RWPE2 (cell line): ENCODE measurements around the gene RIC1.
A peak's percentile ranks its signal among the peaks of the same experiment; 100 is the strongest.

ENCODE experiments used
- ATAC-seq: fragments of 200-7000 bp; cut with Tn5 transposase; 3 replicates; pipeline ENCODE4 v1.9.1; 2021; ENCODE audit warnings: low read depth
- DNase-seq: peaks from one replicate; pipeline ENCODE4 v3.0.0-alpha.2; 2020; ENCODE audit warnings: low spot score
- H3K27ac ChIP-seq: fragments of 450-650 bp; 2 replicates; pipeline ENCODE4 v1.5.1; 2017; ENCODE audit warnings: mild to moderate bottlenecking; ENCODE audit not compliant: poor library complexity, severe bottlenecking
- H3K27me3 ChIP-seq: fragments of 250-450 bp; sonication (Bioruptor Pico); 2 replicates; pipeline ENCODE4 v1.5.1; 2021; ENCODE audit warnings: mild to moderate bottlenecking, moderate library complexity; ENCODE audit not compliant: insufficient read depth, poor library complexity, severe bottlenecking
- H3K36me3 ChIP-seq: fragments of 250-450 bp; sonication (Bioruptor Pico); 2 replicates; pipeline ENCODE4 v1.5.1; 2020; ENCODE audit warnings: low read depth, mild to moderate bottlenecking, moderate library complexity
- H3K4me1 ChIP-seq: fragments of 250-450 bp; sonication (Bioruptor Pico); 2 replicates; pipeline ENCODE4 v1.5.1; 2021; ENCODE audit warnings: mild to moderate bottlenecking, moderate library complexity; ENCODE audit not compliant: insufficient read depth, poor library complexity, severe bottlenecking
- H3K4me3 ChIP-seq: fragments of 250-450 bp; sonication (Bioruptor Pico); 2 replicates; pipeline ENCODE4 v1.5.1; 2021; ENCODE audit warnings: mild to moderate bottlenecking, moderate library complexity; ENCODE audit not compliant: severe bottlenecking
- H3K9me3 ChIP-seq: fragments of 250-450 bp; sonication (Bioruptor Pico); 2 replicates; pipeline ENCODE4 v1.5.1; 2021; ENCODE audit warnings: mild to moderate bottlenecking, moderate library complexity; ENCODE audit not compliant: severe bottlenecking
- TF ChIP-seq, protein P1 (sequence below): fragments of 450-650 bp; IDR thresholded peaks from one replicate; pipeline ENCODE4 v1.5.1; 2017; ENCODE audit warnings: mild to moderate bottlenecking, moderate library complexity; ENCODE audit not compliant: poor library complexity, severe bottlenecking

RIC1 gene

DNA sequence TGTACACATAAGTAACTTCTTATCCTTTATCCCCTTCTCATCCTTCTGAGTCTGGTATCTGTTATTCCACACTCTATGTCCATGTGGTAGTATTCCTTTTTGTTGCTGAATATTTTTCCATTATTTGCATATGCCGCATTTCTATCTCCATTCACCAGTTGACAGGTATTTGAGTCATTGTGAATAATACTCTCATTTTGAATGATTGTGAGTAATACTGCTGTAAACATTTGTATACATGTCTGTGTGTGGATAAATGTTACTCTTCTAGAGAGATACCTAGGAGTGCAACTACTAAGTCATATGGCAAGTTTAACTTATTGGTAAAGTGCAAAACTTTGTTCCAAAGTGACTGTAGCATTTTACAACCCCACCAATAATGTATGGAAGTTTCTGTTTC is 15.6 kb downstream of the RIC1 start:
- peak; percentile 92 for ATAC-seq
- TF ChIP-seq, protein P1, sequence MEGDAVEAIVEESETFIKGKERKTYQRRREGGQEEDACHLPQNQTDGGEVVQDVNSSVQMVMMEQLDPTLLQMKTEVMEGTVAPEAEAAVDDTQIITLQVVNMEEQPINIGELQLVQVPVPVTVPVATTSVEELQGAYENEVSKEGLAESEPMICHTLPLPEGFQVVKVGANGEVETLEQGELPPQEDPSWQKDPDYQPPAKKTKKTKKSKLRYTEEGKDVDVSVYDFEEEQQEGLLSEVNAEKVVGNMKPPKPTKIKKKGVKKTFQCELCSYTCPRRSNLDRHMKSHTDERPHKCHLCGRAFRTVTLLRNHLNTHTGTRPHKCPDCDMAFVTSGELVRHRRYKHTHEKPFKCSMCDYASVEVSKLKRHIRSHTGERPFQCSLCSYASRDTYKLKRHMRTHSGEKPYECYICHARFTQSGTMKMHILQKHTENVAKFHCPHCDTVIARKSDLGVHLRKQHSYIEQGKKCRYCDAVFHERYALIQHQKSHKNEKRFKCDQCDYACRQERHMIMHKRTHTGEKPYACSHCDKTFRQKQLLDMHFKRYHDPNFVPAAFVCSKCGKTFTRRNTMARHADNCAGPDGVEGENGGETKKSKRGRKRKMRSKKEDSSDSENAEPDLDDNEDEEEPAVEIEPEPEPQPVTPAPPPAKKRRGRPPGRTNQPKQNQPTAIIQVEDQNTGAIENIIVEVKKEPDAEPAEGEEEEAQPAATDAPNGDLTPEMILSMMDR, result no peak
- H3K4me1 ChIP-seq, result peaks cover 14% of the 10 kb centered on the region
- H3K9me3 ChIP-seq, result peaks cover 8% of the 10 kb centered on the region
- no peak overlapping the region for H3K4me3 ChIP-seq
- no peaks in the 10 kb centered on the region for H3K27me3 ChIP-seq
- H3K27ac ChIP-seq, result no peak overlapping the region
- H3K36me3 ChIP-seq, result peaks cover 6% of the 10 kb centered on the region; the same call in 1 of the 2 replicates
- DNase-seq, result no peak

DNA sequence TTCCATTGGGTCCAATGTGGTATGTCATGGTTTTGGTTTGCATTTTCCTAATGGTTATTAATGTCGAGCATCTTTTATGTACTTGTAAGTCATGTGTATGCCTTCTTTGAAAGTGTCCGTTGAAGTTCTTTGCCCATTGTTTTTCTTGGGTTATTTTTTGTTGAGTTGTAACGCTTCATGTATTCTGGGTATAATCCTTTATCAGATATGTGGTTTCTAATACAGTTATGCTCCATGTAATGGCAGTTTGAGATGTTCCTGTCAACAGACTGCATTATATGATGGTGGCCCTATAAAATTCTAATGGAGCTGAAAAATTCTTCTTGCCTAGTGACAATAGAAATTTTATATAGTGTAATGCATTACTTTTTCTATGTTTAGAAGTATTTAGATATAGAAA is 17.2 kb downstream of the RIC1 start:
- ATAC-seq (no peak), DNase-seq (no peak)
- Histone ChIP-seq H3K27ac (no peak overlapping the region), H3K4me3 (no peak overlapping the region), H3K27me3 (no peaks in the 10 kb centered on the region), H3K9me3 (peaks cover 8% of the 10 kb centered on the region), H3K4me1 (peaks cover 14% of the 10 kb centered on the region), H3K36me3 (peaks cover 3% of the 10 kb centered on the region; the same call in 1 of the 2 replicates)
- TF ChIP-seq, protein P1, result no peak

DNA sequence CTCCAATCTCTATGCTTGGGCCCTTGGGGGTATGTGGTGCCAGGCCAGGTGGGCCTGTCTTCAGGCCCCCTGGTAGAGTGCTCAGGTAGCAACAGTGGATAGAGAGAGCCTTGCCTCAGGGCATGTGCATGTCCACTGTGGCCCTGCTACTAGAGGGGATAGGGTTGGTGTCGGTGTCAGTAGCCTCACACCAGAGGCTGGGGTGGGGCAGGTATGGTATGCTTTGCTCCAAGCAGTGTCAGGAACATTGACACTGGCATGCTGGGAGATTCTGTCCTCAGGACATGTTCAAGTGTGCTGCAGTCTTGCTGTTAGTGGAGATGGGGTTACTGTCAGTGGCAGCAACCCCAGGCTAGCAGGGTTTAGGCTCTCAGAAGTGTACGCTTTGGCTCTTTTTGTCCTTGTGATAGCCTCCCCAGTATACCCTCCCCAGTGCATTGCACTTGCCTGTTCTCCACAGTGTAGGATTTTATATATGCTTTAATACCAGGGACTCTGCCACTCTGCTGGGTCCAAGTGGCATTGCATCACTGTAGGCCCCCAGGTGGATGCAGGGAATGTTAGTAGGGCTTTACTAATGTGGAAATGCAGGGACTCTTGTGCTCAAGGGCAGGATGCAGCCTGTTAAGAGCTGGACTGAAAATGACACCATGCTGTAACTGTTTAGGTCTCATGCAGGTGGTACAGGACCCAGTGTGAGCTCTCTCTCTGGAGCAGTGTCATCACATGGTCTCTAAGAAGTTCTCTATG is 21.6 kb downstream of the RIC1 start:
- DNase-seq (no peak), ATAC-seq (no peak)
- no peaks in the 10 kb centered on the region for H3K4me1 ChIP-seq
- TF ChIP-seq, protein P1, result no peak
- no peak overlapping the region for H3K27ac ChIP-seq
- no peaks in the 10 kb centered on the region for H3K27me3 ChIP-seq
- peaks cover 3% of the 10 kb centered on the region; the same call in 1 of the 2 replicates for H3K36me3 ChIP-seq
- H3K4me3 ChIP-seq, result no peak overlapping the region
- H3K9me3 ChIP-seq, result peaks cover 8% of the 10 kb centered on the region

DNA sequence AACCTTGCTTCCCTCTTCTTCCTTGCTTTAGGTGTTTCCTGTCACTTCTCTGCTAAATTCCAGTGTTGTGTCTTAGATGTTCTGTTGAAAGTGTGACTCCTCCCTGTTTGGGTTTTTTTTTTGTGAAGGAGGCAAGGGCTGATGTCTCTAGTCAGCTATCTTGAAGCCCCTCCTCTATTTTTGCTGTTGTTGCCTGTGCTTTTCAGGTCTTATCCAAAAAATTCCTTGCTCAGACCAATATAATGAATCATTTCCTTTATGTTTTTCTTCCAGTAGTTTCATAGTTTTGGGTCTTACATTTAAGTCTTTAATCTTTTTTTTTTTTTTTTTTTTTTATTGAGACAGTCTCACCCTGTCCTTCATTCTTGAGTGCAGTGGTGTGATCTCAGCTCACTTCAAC is 22.3 kb downstream of the RIC1 start:
- H3K4me3 ChIP-seq, result no peak overlapping the region
- ATAC-seq, result no peak

More for the DNA sequence above, 22.3 kb downstream of the RIC1 start:
- TF ChIP-seq, protein P1, result no peak
- Histone ChIP-seq H3K9me3 (peaks cover 8% of the 10 kb centered on the region), H3K36me3 (peaks cover 3% of the 10 kb centered on the region; the same call in 1 of the 2 replicates), H3K27me3 (no peaks in the 10 kb centered on the region), H3K27ac (no peak overlapping the region), H3K4me1 (no peaks in the 10 kb centered on the region)
- no peak for DNase-seq
